Measurements from ENCODE around the gene ADAMTS12. TPM values are rescaled to one million over a fixed set of nuclear protein-coding genes. Genes with fewer than 3 reads are reported as not detected.

Gene ADAMTS12
- total and polyA plus RNA-seq, 10 of the 15 experiments (the other 5 are each of a cell fraction or from before 2014, with no cell fraction given) = 0.11 to 35.8 (median 20.7) TPM

- Histone ChIP-seq H3K4me2 (ENCODE audit: control insufficient read depth, insufficient read depth) (no peak overlapping the region), H3K9me3 (replicated peaks; ENCODE audit: control insufficient read depth, insufficient read depth, low read length) (peaks cover 2% of the 10 kb centered on the region), H3K36me3 (ENCODE audit: control insufficient read depth in 2 of 2, insufficient read depth in 2 of 2, low read length in 1 of 2) (no peaks in the 10 kb centered on the region), H2AFZ (ENCODE audit: control insufficient read depth, low read depth, low read length) (no peak overlapping the region), H3K27ac (ENCODE audit: control insufficient read depth, insufficient read depth) (no peak overlapping the region), H3K9ac (ENCODE audit: control insufficient read depth, insufficient read depth, low read length) (no peak overlapping the region), H3K4me1 (ENCODE audit: control insufficient read depth, insufficient read depth, low read length) (peaks cover 5% of the 10 kb centered on the region), H3K79me2 (ENCODE audit: control insufficient read depth, insufficient read depth, low read length) (no peaks in the 10 kb centered on the region), H3K27me3 (replicated peaks in 1 of 2; ENCODE audit: control insufficient read depth in 2 of 2, insufficient read depth in 2 of 2, low read length in 1 of 2) (no peaks in the 10 kb centered on the region), H3K4me3 (no peak overlapping the region), H4K20me1 (ENCODE audit: control insufficient read depth, insufficient read depth) (no peaks in the 10 kb centered on the region)
- 77% methylated on average over 2 of the region's 2 CpGs for WGBS (ENCODE audit: insufficient coverage, insufficient replicate concordance, low lambda C conversion rate, missing lambda C conversion rate)
- TF ChIP-seq, protein P1, sequence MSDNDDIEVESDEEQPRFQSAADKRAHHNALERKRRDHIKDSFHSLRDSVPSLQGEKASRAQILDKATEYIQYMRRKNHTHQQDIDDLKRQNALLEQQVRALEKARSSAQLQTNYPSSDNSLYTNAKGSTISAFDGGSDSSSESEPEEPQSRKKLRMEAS (IDR thresholded peaks at IDR 0.05; ENCODE audit: low read depth, low read length) = no peak
- TF ChIP-seq, protein P2, sequence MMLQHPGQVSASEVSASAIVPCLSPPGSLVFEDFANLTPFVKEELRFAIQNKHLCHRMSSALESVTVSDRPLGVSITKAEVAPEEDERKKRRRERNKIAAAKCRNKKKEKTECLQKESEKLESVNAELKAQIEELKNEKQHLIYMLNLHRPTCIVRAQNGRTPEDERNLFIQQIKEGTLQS (IDR thresholded peaks at IDR 0.05; ENCODE audit: borderline replicate concordance, extremely low read depth, low read depth, low read length) = no peak
- no peak for TF ChIP-seq ETV6 (conservative IDR thresholded peaks at IDR 0.05 in 1 of 2, IDR thresholded peaks at IDR 0.05 in 1 of 2; ENCODE audit: borderline replicate concordance in 1 of 2, low read depth in 1 of 2)
- TF ChIP-seq CREM (IDR thresholded peaks at IDR 0.05; ENCODE audit: low read depth) = no peak
- TF ChIP-seq SREBF1 (IDR thresholded peaks at IDR 0.05; ENCODE audit: low read length) = no peak
- no peak for TF ChIP-seq CBX3 (IDR thresholded peaks at IDR 0.05; ENCODE audit: borderline replicate concordance, low read depth)
- TF ChIP-seq JUNB (IDR thresholded peaks at IDR 0.05) = no peak
- no peak for TF ChIP-seq RBBP5 (conservative IDR thresholded peaks at IDR 0.05)
- DNase-seq (ENCODE audit: low read depth, low spot score) (no peak), FAIRE-seq (no peak), ATAC-seq (no peak)
- intact Hi-C loops (cut with micrococcal nuclease; ENCODE audit: unreplicated experiment) (no loop called here), in situ Hi-C loops (cut with MboI) (no loop called here)
- ChIA-PET SMC1A (ENCODE audit: uncharacterized antibody, unreplicated experiment) (no interaction called here), CTCF (no interaction called here), RAD21 (ENCODE audit: unreplicated experiment) (no interaction called here), POLR2A (no interaction called here)
- BruUV-seq (replicated peaks) = no TSS peak
These were observed 115.6 kb downstream of the ADAMTS12 start for GRCh38 chr5:33776151-33776660.
